Measurements from ENCODE around the gene TPCN2.

- no peak for TF ChIP-seq TAF1 (IDR thresholded peaks at IDR 0.05; ENCODE audit: borderline replicate concordance, insufficient read depth, low read length)
- no peak for TF ChIP-seq REST (IDR thresholded peaks at IDR 0.05; ENCODE audit: insufficient read depth in 1 of 2, low read depth in 2 of 2, low read length in 2 of 2)
- no peak for TF ChIP-seq POLR2AphosphoS5 (IDR thresholded peaks at IDR 0.05; ENCODE audit: low read depth, low read length)
- TF ChIP-seq SIN3A (IDR thresholded peaks at IDR 0.05; ENCODE audit: borderline replicate concordance, insufficient read depth, low read length): no peak
- no peak for TF ChIP-seq FOXP2 (optimal IDR thresholded peaks at IDR 0.05; ENCODE audit: borderline replicate concordance, extremely low read depth, extremely low read length, insufficient read depth)
Observed at GRCh38 chr11:69138265-69138664, 89.5 kb downstream of the TPCN2 start.

All from PFSK-1 (cell line).